ENCODE measurements around the gene MUC4.

MUC4 gene

DNA sequence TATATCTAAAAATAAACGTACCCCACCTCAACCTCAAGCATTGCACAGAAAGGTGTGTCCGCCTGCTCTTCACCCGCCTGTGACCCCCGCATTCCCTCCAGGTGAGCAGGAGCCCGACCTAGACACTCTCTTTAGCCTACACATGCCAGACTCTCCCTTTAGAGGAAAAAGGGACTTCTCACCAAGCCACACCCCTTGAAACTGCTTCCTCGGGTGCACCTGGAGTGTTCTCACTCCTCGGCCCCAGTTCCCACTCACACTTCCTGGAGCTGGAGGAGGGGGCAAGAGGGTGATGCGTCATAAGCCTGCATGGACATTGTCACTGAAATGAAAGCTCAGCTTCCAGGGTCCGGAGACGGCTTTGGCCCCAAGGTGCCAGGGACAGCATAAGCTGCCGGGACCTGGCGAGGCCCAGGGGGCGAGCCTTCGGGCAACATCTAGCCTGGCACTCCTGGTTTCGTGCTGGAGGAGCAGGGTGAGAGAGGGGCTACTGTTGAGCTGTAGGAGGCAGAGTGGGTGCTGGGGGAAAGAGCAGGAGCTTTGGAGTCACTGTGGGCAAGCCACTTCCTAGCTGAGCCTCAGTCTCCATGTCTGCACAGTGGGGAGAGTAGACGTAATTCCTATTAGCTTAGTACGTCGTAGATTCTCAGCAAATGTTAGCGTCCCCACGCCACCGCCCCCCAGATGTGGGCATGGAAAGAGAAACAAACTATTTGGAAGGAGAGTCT, 9.8 kb upstream of the MUC4 start:
- H3K4me3 ChIP-seq (ENCODE audit: insufficient read depth, low read length, poor library complexity, severe bottlenecking): no peak overlapping the region
- H3F3A ChIP-seq (ENCODE audit: insufficient read depth): 0 out of 2 replicates have a peak, but pooled peaks cover 3% of the 10 kb centered on the region
- peaks cover 5% of the 10 kb centered on the region; the same call in 1 of the 2 replicates for H3K9me3 ChIP-seq (ENCODE audit: insufficient read depth, low read length)
- no peaks in the 10 kb centered on the region for H4K20me1 ChIP-seq (ENCODE audit: low read depth, low read length)
- no peaks in the 10 kb centered on the region for H3K9me2 ChIP-seq (replicated peaks; ENCODE audit: insufficient read depth, low read length)
- no peaks in the 10 kb centered on the region for H3K36me3 ChIP-seq (ENCODE audit: low read length)
- H3K27ac ChIP-seq (ENCODE audit: low read depth, low read length): no peak overlapping the region
- no peak overlapping the region for H3K4me2 ChIP-seq (ENCODE audit: low read depth, low read length, poor library complexity, severe bottlenecking)
- no peaks in the 10 kb centered on the region for H3K27me3 ChIP-seq (ENCODE audit: low read length)
- no peaks in the 10 kb centered on the region for H3K79me2 ChIP-seq (ENCODE audit: insufficient read depth, low read length)
- H2AFZ ChIP-seq (ENCODE audit: low read depth, low read length, severe bottlenecking): no peak overlapping the region
- no peak overlapping the region for H3K9ac ChIP-seq (ENCODE audit: low read length)
- TF ChIP-seq, protein P1, sequence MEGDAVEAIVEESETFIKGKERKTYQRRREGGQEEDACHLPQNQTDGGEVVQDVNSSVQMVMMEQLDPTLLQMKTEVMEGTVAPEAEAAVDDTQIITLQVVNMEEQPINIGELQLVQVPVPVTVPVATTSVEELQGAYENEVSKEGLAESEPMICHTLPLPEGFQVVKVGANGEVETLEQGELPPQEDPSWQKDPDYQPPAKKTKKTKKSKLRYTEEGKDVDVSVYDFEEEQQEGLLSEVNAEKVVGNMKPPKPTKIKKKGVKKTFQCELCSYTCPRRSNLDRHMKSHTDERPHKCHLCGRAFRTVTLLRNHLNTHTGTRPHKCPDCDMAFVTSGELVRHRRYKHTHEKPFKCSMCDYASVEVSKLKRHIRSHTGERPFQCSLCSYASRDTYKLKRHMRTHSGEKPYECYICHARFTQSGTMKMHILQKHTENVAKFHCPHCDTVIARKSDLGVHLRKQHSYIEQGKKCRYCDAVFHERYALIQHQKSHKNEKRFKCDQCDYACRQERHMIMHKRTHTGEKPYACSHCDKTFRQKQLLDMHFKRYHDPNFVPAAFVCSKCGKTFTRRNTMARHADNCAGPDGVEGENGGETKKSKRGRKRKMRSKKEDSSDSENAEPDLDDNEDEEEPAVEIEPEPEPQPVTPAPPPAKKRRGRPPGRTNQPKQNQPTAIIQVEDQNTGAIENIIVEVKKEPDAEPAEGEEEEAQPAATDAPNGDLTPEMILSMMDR (IDR thresholded peaks at IDR 0.05; ENCODE audit: insufficient read depth, low read length, poor library complexity, severe bottlenecking): no peak
- TF ChIP-seq EZH2phosphoT487 (conservative IDR thresholded peaks at IDR 0.05; ENCODE audit: low read length): no peak

DNA sequence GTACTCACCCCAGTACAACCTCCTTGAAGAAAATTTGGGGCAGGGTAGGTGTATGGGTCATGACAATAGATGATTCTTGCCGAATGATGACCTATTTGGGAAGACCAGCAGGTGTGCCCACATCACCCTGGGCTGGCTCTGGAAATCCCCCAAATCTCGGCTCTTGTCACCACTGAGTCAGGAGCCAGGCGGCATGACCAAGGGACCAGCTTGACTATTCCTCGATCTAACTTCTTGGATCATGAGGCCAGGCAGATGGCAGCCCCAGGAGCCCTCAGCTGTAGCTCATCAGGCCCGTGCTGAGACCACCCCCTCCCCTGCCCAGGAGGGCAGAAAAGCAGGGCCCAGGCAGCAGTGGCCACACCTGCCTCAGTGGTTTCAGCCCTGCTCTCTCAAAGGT, 9.2 kb upstream of the MUC4 start:
- Histone ChIP-seq H3K36me3 (ENCODE audit: low read length) (no peaks in the 10 kb centered on the region), H3K9ac (ENCODE audit: low read length) (no peak overlapping the region), H4K20me1 (ENCODE audit: low read depth, low read length) (no peaks in the 10 kb centered on the region), H3K9me3 (ENCODE audit: insufficient read depth, low read length) (peaks cover 5% of the 10 kb centered on the region; the same call in 1 of the 2 replicates), H3K4me2 (ENCODE audit: low read depth, low read length, poor library complexity, severe bottlenecking) (no peak overlapping the region), H3F3A (ENCODE audit: insufficient read depth) (0 out of 2 replicates have a peak, but pooled peaks cover 3% of the 10 kb centered on the region), H2AFZ (ENCODE audit: low read depth, low read length, severe bottlenecking) (no peak overlapping the region), H3K4me3 (ENCODE audit: insufficient read depth, low read length, poor library complexity, severe bottlenecking) (no peak overlapping the region), H3K27me3 (ENCODE audit: low read length) (no peaks in the 10 kb centered on the region), H3K79me2 (ENCODE audit: insufficient read depth, low read length) (no peaks in the 10 kb centered on the region), H3K9me2 (replicated peaks; ENCODE audit: insufficient read depth, low read length) (no peaks in the 10 kb centered on the region), H3K27ac (ENCODE audit: low read depth, low read length) (no peak overlapping the region)
- TF ChIP-seq, protein P1 (IDR thresholded peaks at IDR 0.05; ENCODE audit: insufficient read depth, low read length, poor library complexity, severe bottlenecking): no peak
- no peak for TF ChIP-seq EZH2phosphoT487 (conservative IDR thresholded peaks at IDR 0.05; ENCODE audit: low read length)

DNA sequence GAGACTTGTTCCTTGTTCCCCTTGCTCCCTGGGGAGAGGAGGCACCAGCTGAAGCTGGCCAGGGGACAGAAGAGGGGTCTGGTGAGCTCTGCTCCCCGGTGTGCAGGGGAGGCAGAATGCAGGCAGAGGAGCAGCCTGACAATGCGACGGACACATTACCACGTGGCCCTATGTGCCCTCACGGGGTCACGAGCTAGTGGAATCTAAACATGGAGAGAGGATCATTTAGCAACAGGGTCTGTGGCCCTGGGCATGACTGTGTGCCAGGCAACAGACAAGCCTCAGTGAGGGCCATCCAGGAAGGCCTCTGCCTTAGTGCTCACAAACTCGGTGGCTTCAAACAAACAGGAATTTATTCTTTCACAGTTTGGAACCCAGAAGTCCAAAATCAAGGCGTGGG, 8.5 kb upstream of the MUC4 start:
- no peaks in the 10 kb centered on the region for H4K20me1 ChIP-seq (ENCODE audit: low read depth, low read length)
- TF ChIP-seq, protein P1 (IDR thresholded peaks at IDR 0.05; ENCODE audit: insufficient read depth, low read length, poor library complexity, severe bottlenecking): no peak
- TF ChIP-seq EZH2phosphoT487 (conservative IDR thresholded peaks at IDR 0.05; ENCODE audit: low read length): no peak
- H3K9me2 ChIP-seq (replicated peaks; ENCODE audit: insufficient read depth, low read length): no peaks in the 10 kb centered on the region
- no peaks in the 10 kb centered on the region for H3K27me3 ChIP-seq (ENCODE audit: low read length)
- H3K4me3 ChIP-seq (ENCODE audit: insufficient read depth, low read length, poor library complexity, severe bottlenecking): no peak overlapping the region
- H3K79me2 ChIP-seq (ENCODE audit: insufficient read depth, low read length): no peaks in the 10 kb centered on the region
- H3K27ac ChIP-seq (ENCODE audit: low read depth, low read length): no peak overlapping the region
- 0 out of 2 replicates have a peak, but pooled peaks cover 3% of the 10 kb centered on the region for H3F3A ChIP-seq (ENCODE audit: insufficient read depth)
- no peaks in the 10 kb centered on the region for H3K36me3 ChIP-seq (ENCODE audit: low read length)
- no peak overlapping the region for H2AFZ ChIP-seq (ENCODE audit: low read depth, low read length, severe bottlenecking)
- peaks cover 5% of the 10 kb centered on the region; the same call in 1 of the 2 replicates for H3K9me3 ChIP-seq (ENCODE audit: insufficient read depth, low read length)
- no peak overlapping the region for H3K4me2 ChIP-seq (ENCODE audit: low read depth, low read length, poor library complexity, severe bottlenecking)
- no peak overlapping the region for H3K9ac ChIP-seq (ENCODE audit: low read length)

Data from SU-DHL-6 (cell line).